ENCODE results near the gene HHAT. TPM values are rescaled to one million over a fixed set of nuclear protein-coding genes. Genes with fewer than 3 reads are reported as not detected.

HHAT gene
- total and polyA plus RNA-seq, 2 of the 13 experiments (the other 11 are each of a cell fraction or from before 2014, with no cell fraction given) = 2.6 to 4.9 TPM

DNA sequence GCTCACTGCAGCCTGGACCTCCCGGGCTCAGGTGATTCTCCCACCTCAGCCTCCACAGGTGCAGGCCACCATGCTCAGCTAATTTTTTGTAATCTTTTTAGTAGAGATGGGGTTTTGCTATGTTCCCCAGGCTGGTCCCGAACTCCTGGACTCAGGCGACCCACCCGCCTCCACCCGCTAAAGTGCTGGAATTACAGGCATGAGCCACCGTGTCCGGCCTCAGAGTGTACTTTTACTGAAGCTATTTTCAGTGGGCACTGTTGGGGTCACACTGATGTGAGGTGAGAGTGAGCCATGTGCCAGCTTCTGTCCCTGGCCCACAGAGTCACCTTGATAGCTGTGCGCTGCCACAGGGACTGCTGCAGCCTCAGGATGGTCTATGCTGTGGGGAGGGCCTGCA is 25.3 kb upstream of the HHAT start (continued):
- TF ChIP-seq ZNF30 (CRISPR knock-in tag; IDR thresholded peaks at IDR 0.05) = no peak
- TF ChIP-seq, protein P1, sequence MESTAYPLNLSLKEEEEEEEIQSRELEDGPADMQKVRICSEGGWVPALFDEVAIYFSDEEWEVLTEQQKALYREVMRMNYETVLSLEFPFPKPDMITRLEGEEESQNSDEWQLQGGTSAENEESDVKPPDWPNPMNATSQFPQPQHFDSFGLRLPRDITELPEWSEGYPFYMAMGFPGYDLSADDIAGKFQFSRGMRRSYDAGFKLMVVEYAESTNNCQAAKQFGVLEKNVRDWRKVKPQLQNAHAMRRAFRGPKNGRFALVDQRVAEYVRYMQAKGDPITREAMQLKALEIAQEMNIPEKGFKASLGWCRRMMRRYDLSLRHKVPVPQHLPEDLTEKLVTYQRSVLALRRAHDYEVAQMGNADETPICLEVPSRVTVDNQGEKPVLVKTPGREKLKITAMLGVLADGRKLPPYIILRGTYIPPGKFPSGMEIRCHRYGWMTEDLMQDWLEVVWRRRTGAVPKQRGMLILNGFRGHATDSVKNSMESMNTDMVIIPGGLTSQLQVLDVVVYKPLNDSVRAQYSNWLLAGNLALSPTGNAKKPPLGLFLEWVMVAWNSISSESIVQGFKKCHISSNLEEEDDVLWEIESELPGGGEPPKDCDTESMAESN (CRISPR knock-in tag; conservative IDR thresholded peaks at IDR 0.05) = no peak
- no peak for TF ChIP-seq ZNF788 (CRISPR knock-in tag; IDR thresholded peaks at IDR 0.05; ENCODE audit: borderline replicate concordance)
- no peak for TF ChIP-seq PTBP1 (IDR thresholded peaks at IDR 0.05; ENCODE audit: low read depth, low read length, poor library complexity, severe bottlenecking)
- no peak for TF ChIP-seq KMT2A (CRISPR knock-in tag; IDR thresholded peaks at IDR 0.05)
- TF ChIP-seq, protein P2, sequence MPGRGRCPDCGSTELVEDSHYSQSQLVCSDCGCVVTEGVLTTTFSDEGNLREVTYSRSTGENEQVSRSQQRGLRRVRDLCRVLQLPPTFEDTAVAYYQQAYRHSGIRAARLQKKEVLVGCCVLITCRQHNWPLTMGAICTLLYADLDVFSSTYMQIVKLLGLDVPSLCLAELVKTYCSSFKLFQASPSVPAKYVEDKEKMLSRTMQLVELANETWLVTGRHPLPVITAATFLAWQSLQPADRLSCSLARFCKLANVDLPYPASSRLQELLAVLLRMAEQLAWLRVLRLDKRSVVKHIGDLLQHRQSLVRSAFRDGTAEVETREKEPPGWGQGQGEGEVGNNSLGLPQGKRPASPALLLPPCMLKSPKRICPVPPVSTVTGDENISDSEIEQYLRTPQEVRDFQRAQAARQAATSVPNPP (CRISPR knock-in tag; IDR thresholded peaks at IDR 0.05) = no peak
- TF ChIP-seq, protein P3, sequence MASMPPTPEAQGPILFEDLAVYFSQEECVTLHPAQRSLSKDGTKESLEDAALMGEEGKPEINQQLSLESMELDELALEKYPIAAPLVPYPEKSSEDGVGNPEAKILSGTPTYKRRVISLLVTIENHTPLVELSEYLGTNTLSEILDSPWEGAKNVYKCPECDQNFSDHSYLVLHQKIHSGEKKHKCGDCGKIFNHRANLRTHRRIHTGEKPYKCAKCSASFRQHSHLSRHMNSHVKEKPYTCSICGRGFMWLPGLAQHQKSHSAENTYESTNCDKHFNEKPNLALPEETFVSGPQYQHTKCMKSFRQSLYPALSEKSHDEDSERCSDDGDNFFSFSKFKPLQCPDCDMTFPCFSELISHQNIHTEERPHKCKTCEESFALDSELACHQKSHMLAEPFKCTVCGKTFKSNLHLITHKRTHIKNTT (CRISPR knock-in tag; IDR thresholded peaks at IDR 0.05) = no peak
- TF ChIP-seq, protein P4, sequence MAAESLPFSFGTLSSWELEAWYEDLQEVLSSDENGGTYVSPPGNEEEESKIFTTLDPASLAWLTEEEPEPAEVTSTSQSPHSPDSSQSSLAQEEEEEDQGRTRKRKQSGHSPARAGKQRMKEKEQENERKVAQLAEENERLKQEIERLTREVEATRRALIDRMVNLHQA (CRISPR knock-in tag; IDR thresholded peaks at IDR 0.05) = no peak
